ENCODE results near the gene ATG16L1.

DNA sequence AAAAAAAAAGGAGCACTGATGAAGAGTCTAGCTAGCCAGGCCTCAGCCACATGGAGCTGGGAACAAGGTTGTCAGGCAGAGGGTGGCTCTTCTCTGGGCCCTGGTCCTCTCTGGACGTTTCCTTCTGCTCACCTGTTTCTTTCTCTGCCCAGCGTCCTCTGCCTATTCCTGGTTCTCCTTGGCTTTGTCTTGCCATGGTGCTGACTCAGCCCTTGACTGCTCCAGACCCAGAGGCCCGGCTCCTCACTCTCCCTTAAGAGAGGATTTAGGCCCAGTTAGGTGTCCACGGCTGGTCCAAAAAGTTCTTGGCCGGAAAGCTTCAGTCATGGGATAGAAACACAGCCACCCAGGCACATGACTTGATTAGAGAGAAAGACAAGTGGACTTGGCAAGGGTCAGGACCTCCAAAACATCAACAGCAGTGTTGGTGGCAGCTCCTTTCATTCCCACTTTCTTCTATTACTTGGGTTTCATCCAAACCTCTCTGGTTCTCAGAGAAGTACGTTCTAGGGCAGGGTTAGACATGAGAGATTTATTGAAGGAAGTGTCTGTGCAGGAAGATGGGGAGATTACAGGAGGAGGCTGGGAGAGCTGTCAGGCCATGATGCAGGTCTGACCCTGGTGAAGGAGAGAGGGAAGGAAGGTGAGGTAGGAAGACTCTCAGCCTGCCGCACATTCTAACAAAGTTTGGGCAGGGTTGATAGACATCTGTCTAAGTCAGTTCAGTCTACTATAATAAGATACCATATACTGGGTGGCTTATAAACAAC, 14.5 kb upstream of the ATG16L1 start:
- TF ChIP-seq, protein P1, sequence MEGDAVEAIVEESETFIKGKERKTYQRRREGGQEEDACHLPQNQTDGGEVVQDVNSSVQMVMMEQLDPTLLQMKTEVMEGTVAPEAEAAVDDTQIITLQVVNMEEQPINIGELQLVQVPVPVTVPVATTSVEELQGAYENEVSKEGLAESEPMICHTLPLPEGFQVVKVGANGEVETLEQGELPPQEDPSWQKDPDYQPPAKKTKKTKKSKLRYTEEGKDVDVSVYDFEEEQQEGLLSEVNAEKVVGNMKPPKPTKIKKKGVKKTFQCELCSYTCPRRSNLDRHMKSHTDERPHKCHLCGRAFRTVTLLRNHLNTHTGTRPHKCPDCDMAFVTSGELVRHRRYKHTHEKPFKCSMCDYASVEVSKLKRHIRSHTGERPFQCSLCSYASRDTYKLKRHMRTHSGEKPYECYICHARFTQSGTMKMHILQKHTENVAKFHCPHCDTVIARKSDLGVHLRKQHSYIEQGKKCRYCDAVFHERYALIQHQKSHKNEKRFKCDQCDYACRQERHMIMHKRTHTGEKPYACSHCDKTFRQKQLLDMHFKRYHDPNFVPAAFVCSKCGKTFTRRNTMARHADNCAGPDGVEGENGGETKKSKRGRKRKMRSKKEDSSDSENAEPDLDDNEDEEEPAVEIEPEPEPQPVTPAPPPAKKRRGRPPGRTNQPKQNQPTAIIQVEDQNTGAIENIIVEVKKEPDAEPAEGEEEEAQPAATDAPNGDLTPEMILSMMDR (IDR thresholded peaks at IDR 0.05) = no peak
- TF ChIP-seq POLR2A (IDR thresholded peaks at IDR 0.05) = no peak
